B cell (primary cell): ENCODE measurements around the gene HBS1L. TPM values are rescaled to one million over a fixed set of nuclear protein-coding genes. Genes with fewer than 3 reads are reported as not detected.

Experiments used
- ATAC-seq: fragments of 200-7000 bp; cut with Tn5 transposase; one replicate; pipeline ENCODE4 v1.10.0; 2021; ENCODE audit warnings: low read depth, mild to moderate bottlenecking, moderate number of reproducible peaks, moderate library complexity
- CTCF ChIA-PET: fragments of 350-600 bp; sonication (Branson Sonifier 250); formaldehyde crosslinking; loops from one replicate; lab custom pipeline; 2021; ENCODE audit warnings: antibody characterized with exemption, inconsistent platforms; lab: Charles Lee
- POLR2A ChIA-PET: fragments of 350-600 bp; sonication (Branson Sonifier 250); formaldehyde crosslinking; loops from one replicate; lab custom pipeline; 2021; ENCODE audit warnings: antibody characterized with exemption; lab: Charles Lee
- DNase-seq: peaks from one replicate; pipeline ENCODE4 v3.0.0; 2013
- H2AFZ ChIP-seq: 2 replicates; pipeline ENCODE4 v1.6.1; 2012; ENCODE audit warnings: mild to moderate bottlenecking, low read depth, low read length; ENCODE audit not compliant: insufficient read depth, poor library complexity, severe bottlenecking
- H3K27ac ChIP-seq, 2 donors: 1 replicate in 1 of 2; 2 replicates in 1 of 2; pipeline ENCODE4 v1.5.1; 2012 to 2013; ENCODE audit warnings: low read length in 2 of 2, mild to moderate bottlenecking in 2 of 2, moderate library complexity in 1 of 2
- H3K27me3 ChIP-seq, 4 experiments: fragments of 200-600 bp in 1 of 4; sonication (generic) in 1 of 4; replicated peaks in 1 of 4; 1 replicate in 2 of 4; 2 replicates in 2 of 4; pipeline versions ENCODE4 v1.6.1 to v1.7.0; 2013 to 2016; ENCODE audit warnings: low read length in 3 of 4, mild to moderate bottlenecking in 2 of 4, mixed read lengths in 1 of 4, moderate library complexity in 1 of 4; ENCODE audit not compliant: insufficient read depth in 4 of 4, control insufficient read depth in 3 of 4; ENCODE audit errors: control extremely low read depth in 1 of 4
- H3K36me3 ChIP-seq, 2 experiments: replicated peaks in 1 of 2; 1 replicate in 1 of 2; 2 replicates in 1 of 2; pipeline versions ENCODE4 v1.6.1 to v1.7.1; 2013; ENCODE audit warnings: low read length in 1 of 2; ENCODE audit not compliant: insufficient read depth in 2 of 2, control insufficient read depth in 1 of 2; ENCODE audit errors: control extremely low read depth in 1 of 2, extremely low read depth in 1 of 2
- H3K4me1 ChIP-seq, 2 donors: fragments of 200-600 bp in 1 of 2; sonication (generic) in 1 of 2; 1 replicate in 1 of 2; 2 replicates in 1 of 2; pipeline versions ENCODE4 v1.5.1 to v1.6.1; 2013 to 2017; ENCODE audit warnings: low read length in 2 of 2; ENCODE audit not compliant: control insufficient read depth in 2 of 2, insufficient read depth in 2 of 2
- H3K4me2 ChIP-seq: replicated peaks from 2 replicates; pipeline ENCODE3; 2012; ENCODE audit warnings: mild to moderate bottlenecking, low read depth, low read length; ENCODE audit not compliant: poor library complexity, severe bottlenecking
- H3K4me3 ChIP-seq, 5 experiments: fragments of 200-600 bp in 1 of 5; sonication (generic) in 1 of 5; 1 replicate in 3 of 5; 2 replicates in 2 of 5; pipeline versions ENCODE4 v1.5.1 to v1.7.0; 2011 to 2016; ENCODE audit warnings: low read length in 4 of 5, mild to moderate bottlenecking in 4 of 5, low read depth in 2 of 5, control low read depth in 1 of 5, moderate library complexity in 1 of 5; ENCODE audit not compliant: insufficient read depth in 1 of 5; ENCODE audit errors: control extremely low read depth in 1 of 5, extremely low read depth in 1 of 5
- H3K79me2 ChIP-seq: fragments of 200-600 bp; sonication (generic); one replicate; pipeline ENCODE4 v1.6.0; 2016; ENCODE audit warnings: low read length; ENCODE audit not compliant: control insufficient read depth, insufficient read depth
- H3K9ac ChIP-seq: fragments of 200-600 bp; sonication (generic); 2 replicates; pipeline ENCODE4 v1.6.1; 2017; ENCODE audit warnings: mild to moderate bottlenecking, low read length, moderate library complexity
- H3K9me3 ChIP-seq, 3 donors: one replicate each; pipeline versions ENCODE4 v1.6.1 to v1.7.1; 2013; ENCODE audit warnings: low read length in 2 of 3; ENCODE audit not compliant: control insufficient read depth in 2 of 3, insufficient read depth in 1 of 3; ENCODE audit errors: control extremely low read depth in 1 of 3
- H4K20me1 ChIP-seq: 2 replicates; pipeline ENCODE4 v1.6.0; 2012; ENCODE audit warnings: mild to moderate bottlenecking, low read length; ENCODE audit not compliant: insufficient read depth, control insufficient read depth, poor library complexity, severe bottlenecking
- H3K27ac Mint-ChIP-seq: one replicate; pipeline ENCODE4 v1.8.0; 2021; ENCODE audit warnings: mixed read lengths
- H3K27me3 Mint-ChIP-seq: one replicate; pipeline ENCODE4 v1.8.0; 2021; ENCODE audit warnings: mixed read lengths
- H3K4me1 Mint-ChIP-seq: one replicate; pipeline ENCODE4 v1.8.0; 2021; ENCODE audit warnings: mixed read lengths
- H3K4me3 Mint-ChIP-seq: one replicate; pipeline ENCODE4 v1.8.0; 2021; ENCODE audit warnings: mixed read lengths
- H3K9me3 Mint-ChIP-seq: one replicate; pipeline ENCODE4 v1.8.0; 2022; ENCODE audit warnings: mixed read lengths; ENCODE audit not compliant: insufficient read depth
- EZH2 ChIP-seq: IDR thresholded peaks from 2 replicates; pipeline ENCODE4 v1.6.1; 2012; ENCODE audit warnings: borderline replicate concordance, low read depth, mild to moderate bottlenecking, moderate library complexity, low read length; ENCODE audit not compliant: insufficient read depth, poor library complexity, severe bottlenecking
- WGBS: methylation state at CpG from one replicate; pipeline ENCODE4 v1.1.5; 2013; ENCODE audit warnings: missing lambda C conversion rate; ENCODE audit not compliant: insufficient coverage; 5-methylcytosine and 5-hydroxymethylcytosine counted together
- intact Hi-C: fragments of 100-400 bp; cut with micrococcal nuclease; formaldehyde crosslinking; loops from one replicate; pipeline ENCODE4 v1.10.0; 2022
- polyA plus RNA-seq: library from polyadenylated mRNA; depleted of rRNA; stranded (reverse); fragments of >200 nt; gene quantifications from 2 replicates; pipeline ENCODE4 v1.2.3, GENCODE V29; 2012
- total RNA-seq, 2 donors: library from RNA; stranded (reverse); fragments of 120-200 nt in 1 of 2; gene quantifications; 1 replicate in 1 of 2; 2 replicates in 1 of 2; pipeline versions ENCODE4 v1.2.3 to v1.2.4, GENCODE V29; 2013 to 2022
- TF ChIP-seq, protein P1 (sequence below): fragments of 200-600 bp; IDR thresholded peaks from one replicate; pipeline ENCODE4 v1.8.0; 2022; ENCODE audit warnings: antibody characterized with exemption, mild to moderate bottlenecking

The HBS1L gene
- total and polyA plus RNA-seq, 2 donors (not counting 1 experiment from before 2014, with no cell fraction given): 10.3 to 58.2 TPM

DNA sequence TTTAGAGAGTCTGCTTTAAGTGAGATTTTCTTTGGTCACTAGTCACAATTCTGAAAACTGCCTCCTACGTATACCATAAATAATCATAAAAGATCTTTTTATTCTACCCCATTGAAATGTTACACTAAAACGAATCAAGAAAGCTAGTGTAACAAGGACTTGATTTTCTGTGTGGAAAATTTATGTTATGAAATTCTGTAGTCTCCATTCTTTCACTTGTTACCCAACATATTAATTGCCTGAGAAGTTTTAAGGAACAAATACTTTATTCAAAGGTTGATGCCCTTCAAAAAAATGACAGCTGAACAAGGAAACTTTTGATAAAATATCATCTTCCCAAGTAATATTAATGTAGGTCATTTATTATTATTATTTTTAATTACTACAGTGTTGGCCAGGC, 13.3 kb upstream of the HBS1L start:
- Mint-ChIP-seq H3K27ac (no peak overlapping the region), H3K27me3 (no peaks in the 10 kb centered on the region), H3K4me1 (peaks cover 1% of the 10 kb centered on the region), H3K9me3 (no peaks in the 10 kb centered on the region), H3K4me3 (no peak overlapping the region)
- H3K4me3 ChIP-seq: no peak overlapping the region
- H3K4me2 ChIP-seq: no peak overlapping the region
- ChIA-PET CTCF (no interaction called here), POLR2A (no interaction called here)
- H3K79me2 ChIP-seq: no peaks in the 10 kb centered on the region
- H3K36me3 ChIP-seq: no peaks in the 10 kb centered on the region
- H4K20me1 ChIP-seq: no peaks in the 10 kb centered on the region
- H3K9me3 ChIP-seq: no peaks in the 10 kb centered on the region
- no CpG with 5 or more reads among the region's 2 CpGs for WGBS
- no peak overlapping the region for H3K27ac ChIP-seq
- ATAC-seq: no peak
- no peak overlapping the region for H2AFZ ChIP-seq
- no peaks in the 10 kb centered on the region for H3K4me1 ChIP-seq
- no peaks in the 10 kb centered on the region for H3K27me3 ChIP-seq
- no peak overlapping the region for H3K9ac ChIP-seq
- no peak for DNase-seq
- intact Hi-C loops: no loop called here
- TF ChIP-seq EZH2: no peak

DNA sequence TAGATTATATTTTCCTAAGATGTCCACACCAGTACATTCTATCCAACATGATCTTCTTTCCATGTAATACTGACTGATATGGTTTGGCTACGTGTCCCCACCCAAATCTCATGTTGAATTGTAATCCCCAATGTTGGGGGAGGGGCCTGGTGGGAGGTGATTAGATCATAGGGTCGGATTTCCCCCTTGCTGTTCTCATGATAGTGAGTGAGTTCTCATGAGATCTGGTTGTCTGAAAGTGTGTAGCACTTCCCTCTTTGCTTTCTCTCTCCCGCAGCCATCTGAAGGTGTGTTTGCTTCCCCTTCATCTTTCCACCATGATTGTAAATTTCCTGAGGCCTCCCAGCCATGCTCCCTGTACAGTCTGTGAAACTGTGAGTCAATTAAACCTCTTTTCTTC, 12.2 kb upstream of the HBS1L start:
- Histone ChIP-seq H3K36me3 (no peaks in the 10 kb centered on the region), H3K27me3 (no peaks in the 10 kb centered on the region), H3K4me3 (no peak overlapping the region), H3K4me1 (peaks cover 0 to 3% of the 10 kb centered on the region in 2 donors), H2AFZ (no peak overlapping the region), H3K4me2 (no peak overlapping the region), H3K79me2 (no peaks in the 10 kb centered on the region), H4K20me1 (no peaks in the 10 kb centered on the region), H3K9me3 (no peaks in the 10 kb centered on the region), H3K27ac (no peak overlapping the region), H3K9ac (no peak overlapping the region)
- intact Hi-C loops: no loop called here
- POLR2A ChIA-PET: no interaction called here
- DNase-seq (no peak), ATAC-seq (no peak)
- WGBS: 20% methylated on average over 1 of the region's 3 CpGs
- peaks cover 5% of the 10 kb centered on the region for H3K4me1 Mint-ChIP-seq
- CTCF ChIA-PET: no interaction called here
- H3K9me3 Mint-ChIP-seq: no peaks in the 10 kb centered on the region
- no peaks in the 10 kb centered on the region for H3K27me3 Mint-ChIP-seq
- H3K27ac Mint-ChIP-seq: no peak overlapping the region
- H3K4me3 Mint-ChIP-seq: no peak overlapping the region
- TF ChIP-seq, protein P1, sequence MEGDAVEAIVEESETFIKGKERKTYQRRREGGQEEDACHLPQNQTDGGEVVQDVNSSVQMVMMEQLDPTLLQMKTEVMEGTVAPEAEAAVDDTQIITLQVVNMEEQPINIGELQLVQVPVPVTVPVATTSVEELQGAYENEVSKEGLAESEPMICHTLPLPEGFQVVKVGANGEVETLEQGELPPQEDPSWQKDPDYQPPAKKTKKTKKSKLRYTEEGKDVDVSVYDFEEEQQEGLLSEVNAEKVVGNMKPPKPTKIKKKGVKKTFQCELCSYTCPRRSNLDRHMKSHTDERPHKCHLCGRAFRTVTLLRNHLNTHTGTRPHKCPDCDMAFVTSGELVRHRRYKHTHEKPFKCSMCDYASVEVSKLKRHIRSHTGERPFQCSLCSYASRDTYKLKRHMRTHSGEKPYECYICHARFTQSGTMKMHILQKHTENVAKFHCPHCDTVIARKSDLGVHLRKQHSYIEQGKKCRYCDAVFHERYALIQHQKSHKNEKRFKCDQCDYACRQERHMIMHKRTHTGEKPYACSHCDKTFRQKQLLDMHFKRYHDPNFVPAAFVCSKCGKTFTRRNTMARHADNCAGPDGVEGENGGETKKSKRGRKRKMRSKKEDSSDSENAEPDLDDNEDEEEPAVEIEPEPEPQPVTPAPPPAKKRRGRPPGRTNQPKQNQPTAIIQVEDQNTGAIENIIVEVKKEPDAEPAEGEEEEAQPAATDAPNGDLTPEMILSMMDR: no peak
- TF ChIP-seq EZH2: no peak
